ENCODE measurements around the gene NFATC3.

Gene NFATC3

GRCh38 chr16:68073902-68074760 lies 11.0 kb upstream of the NFATC3 start:
- TF ChIP-seq CTCF (conservative IDR thresholded peaks at IDR 0.05) = no peak
- H3K27ac ChIP-seq = no peak overlapping the region

- H3K27ac ChIP-seq = no peak overlapping the region
- TF ChIP-seq CTCF (conservative IDR thresholded peaks at IDR 0.05) = no peak
Observed at GRCh38 chr16:68074850-68075555, 10.2 kb upstream of the NFATC3 start.

GRCh38 chr16:68075980-68076379 lies 9.2 kb upstream of the NFATC3 start:
- TF ChIP-seq CTCF (conservative IDR thresholded peaks at IDR 0.05) = no peak
- H3K27ac ChIP-seq = no peak overlapping the region

GRCh38 chr16:68076560-68076959 lies 8.6 kb upstream of the NFATC3 start:
- TF ChIP-seq CTCF (conservative IDR thresholded peaks at IDR 0.05) = no peak
- H3K27ac ChIP-seq = no peak overlapping the region

GRCh38 chr16:68077866-68078700 lies 7.1 kb upstream of the NFATC3 start:
- no peak for TF ChIP-seq CTCF (conservative IDR thresholded peaks at IDR 0.05)
- no peak overlapping the region for H3K27ac ChIP-seq

GRCh38 chr16:68078701-68079375 lies 6.3 kb upstream of the NFATC3 start:
- TF ChIP-seq CTCF (conservative IDR thresholded peaks at IDR 0.05) = no peak
- no peak overlapping the region for H3K27ac ChIP-seq

GRCh38 chr16:68079376-68079625 lies 5.9 kb upstream of the NFATC3 start:
- H3K27ac ChIP-seq = no peak overlapping the region
- TF ChIP-seq CTCF (conservative IDR thresholded peaks at IDR 0.05) = no peak
